HG02798 (cell line): ENCODE measurements around the gene KLRC1.
"Not testable (repeated sequence)": the region's sequence is repeated elsewhere in the genome, so short reads cannot be mapped to it uniquely, and the experiment has no call there.

Experiments used
- ATAC-seq: cut with Tn5 transposase; IDR thresholded peaks from one replicate; pipeline ENCODE4 v1.9.1; 2021; ENCODE audit warnings: mild to moderate bottlenecking; ENCODE audit not compliant: unreplicated experiment, poor library complexity

Gene KLRC1

GRCh38 chr12:10424260-10424899 is 28.8 kb downstream of the KLRC1 start:
- not testable (repeated sequence) for ATAC-seq

- ATAC-seq: not testable (repeated sequence)
Measured at GRCh38 chr12:10422159-10422558, 31.0 kb downstream of the KLRC1 start.

- ATAC-seq: not testable (repeated sequence)
Measured at GRCh38 chr12:10420334-10420733, 32.8 kb downstream of the KLRC1 start, which contains the start of gene KLRC3. TSS of gene KLRC3 (minus strand) at chr12:10420595. CDS start at chr12:10420550, 45 bp downstream.

- ATAC-seq: no peak
Measured at GRCh38 chr12:10409392-10409791, 43.8 kb downstream of the KLRC1 start, which contains the start of gene KLRC4. TSS of gene KLRC4 (minus strand) at chr12:10409757. CDS start at chr12:10409575, 182 bp downstream.

GRCh38 chr12:10408842-10409241 is 44.3 kb downstream of the KLRC1 start:
- no peak for ATAC-seq

GRCh38 chr12:10406725-10407124 is 46.5 kb downstream of the KLRC1 start:
- ATAC-seq: no peak

- ATAC-seq: no peak
Measured at GRCh38 chr12:10405294-10405693, 47.9 kb downstream of the KLRC1 start.

GRCh38 chr12:10404798-10405197 is 48.4 kb downstream of the KLRC1 start:
- ATAC-seq: no peak

GRCh38 chr12:10400829-10401228 is 52.3 kb downstream of the KLRC1 start:
- ATAC-seq: no peak

GRCh38 chr12:10398168-10398567 is 55.0 kb downstream of the KLRC1 start:
- no peak for ATAC-seq

- no peak for ATAC-seq
Measured at GRCh38 chr12:10397296-10397695, 55.9 kb downstream of the KLRC1 start.

GRCh38 chr12:10396176-10396575 is 57.0 kb downstream of the KLRC1 start:
- ATAC-seq: not testable (repeated sequence)
